HG02798 (cell line): ENCODE data around the gene TXNDC11.

Experiments used
- ATAC-seq: cut with Tn5 transposase; IDR thresholded peaks from one replicate; pipeline ENCODE4 v1.9.1; 2021; ENCODE audit warnings: mild to moderate bottlenecking; ENCODE audit not compliant: unreplicated experiment, poor library complexity

Gene TXNDC11

DNA sequence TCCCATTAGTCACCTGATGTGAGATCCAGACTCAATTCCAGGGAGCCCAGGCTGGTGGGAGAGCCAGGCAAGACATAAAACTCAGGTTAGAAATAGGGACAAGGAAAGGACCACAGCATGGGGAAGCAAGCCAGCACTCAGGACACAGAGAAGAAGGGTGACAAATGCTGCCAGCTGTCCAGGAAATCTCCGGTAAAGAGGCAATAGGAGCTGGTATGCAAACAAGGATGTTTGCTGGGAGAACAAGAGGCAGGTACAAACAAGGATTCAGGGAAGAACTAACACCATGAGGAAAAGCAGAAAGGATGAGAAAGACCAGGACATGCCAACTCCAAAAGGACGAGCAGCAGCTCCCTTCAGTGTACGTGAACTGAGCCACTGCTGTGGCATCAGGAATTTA, 10.2 kb upstream of the TXNDC11 start:
- ATAC-seq, result no peak

DNA sequence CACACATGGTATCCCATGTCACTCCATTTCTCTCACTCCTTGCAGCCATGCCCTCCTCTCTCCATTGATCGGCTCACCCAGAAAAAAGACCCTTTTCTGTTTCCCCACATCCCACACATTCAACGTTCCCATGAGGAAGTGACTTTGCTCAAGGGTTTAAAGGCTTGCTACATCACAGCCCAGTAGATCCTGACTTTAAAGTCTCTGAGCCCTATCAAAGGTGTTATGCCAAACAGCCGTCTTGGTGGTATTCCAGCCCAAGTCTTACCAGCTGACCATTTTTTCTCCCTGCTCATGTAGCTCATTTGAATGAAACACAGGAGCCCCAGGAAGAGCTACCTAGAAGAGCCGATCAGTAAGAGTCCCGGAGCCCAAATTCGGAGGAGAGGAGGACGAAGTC, 7.4 kb upstream of the TXNDC11 start:
- no peak for ATAC-seq

DNA sequence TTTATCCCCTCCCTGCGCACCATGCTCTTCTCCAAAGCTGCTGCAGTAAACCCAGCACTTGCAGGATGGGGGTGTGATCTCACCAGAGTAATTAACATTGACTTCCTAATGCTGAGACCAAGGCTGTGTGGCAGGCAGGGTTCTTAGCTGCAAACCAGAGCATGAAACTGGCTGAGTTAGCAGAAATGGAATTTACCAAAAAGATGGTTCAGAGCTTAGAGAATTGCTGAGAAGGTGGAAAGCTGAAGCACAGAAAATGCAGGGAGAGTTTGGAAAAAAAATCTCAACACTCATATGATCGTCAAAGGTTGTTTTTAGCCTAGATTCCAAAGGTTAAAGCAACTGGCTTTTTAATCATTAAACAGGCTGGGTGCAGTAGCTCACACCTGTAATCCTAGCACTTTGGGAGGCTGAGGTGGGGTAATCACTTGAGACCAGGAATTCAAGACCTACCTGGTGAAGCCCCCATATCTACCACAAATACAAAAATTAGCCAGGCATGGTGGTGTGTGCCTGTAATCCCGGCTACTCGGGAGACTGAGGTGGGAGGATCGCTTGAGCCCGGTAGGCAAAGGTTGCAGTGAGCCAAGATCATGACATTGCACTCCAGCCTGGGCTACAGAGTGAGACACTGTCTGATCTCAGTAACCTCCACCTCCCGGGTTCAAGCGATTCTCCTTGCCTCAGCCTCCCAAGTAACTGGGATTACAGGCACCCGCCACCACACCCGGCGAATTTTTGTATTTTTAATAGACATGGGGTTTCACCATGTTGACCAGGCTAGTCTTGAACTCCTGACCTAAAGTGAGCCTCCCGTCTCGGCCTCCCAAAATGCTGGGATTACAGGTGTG, 6.0 kb upstream of the TXNDC11 start:
- ATAC-seq, result no peak

DNA sequence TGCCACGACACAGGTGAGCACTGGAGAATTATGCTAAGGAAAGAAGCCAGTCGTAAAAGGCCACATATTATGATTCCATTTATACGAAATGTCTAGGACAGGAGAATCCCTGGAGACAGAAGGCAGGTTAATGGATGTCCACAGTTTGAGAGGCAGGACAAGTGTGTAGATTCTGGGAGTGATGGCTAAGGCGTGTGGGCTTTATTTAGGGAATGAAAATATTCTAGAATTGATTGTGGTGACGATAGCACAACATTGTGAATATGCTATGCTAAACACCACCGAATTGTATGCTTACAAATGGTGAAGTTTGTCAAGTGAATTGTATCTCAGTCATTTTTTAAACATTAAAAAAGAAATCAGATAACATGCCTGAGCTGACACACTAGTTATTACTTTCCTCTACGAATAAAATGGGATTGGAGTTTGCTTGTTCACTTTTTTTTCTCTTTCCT, 5.3 kb upstream of the TXNDC11 start:
- no peak for ATAC-seq

DNA sequence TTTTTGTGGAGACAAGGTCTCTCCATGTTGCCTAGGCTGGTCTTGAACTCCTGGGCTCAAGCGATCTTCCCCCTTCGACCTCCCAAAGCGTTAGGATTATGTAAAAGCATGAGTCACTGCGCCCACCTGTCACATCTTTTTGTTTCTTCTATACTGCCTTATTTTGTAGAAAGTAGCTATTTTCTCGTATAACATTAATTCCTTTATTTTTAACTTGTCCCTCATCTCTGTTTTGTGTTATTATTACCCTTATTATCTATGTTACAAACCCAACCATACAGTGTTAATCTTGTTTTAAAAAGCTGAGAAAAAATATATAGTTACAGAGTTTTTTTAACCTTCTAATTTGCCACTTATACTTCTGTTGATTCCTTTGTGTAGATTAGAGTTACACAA, 1.4 kb upstream of the TXNDC11 start:
- ATAC-seq, result no peak

DNA sequence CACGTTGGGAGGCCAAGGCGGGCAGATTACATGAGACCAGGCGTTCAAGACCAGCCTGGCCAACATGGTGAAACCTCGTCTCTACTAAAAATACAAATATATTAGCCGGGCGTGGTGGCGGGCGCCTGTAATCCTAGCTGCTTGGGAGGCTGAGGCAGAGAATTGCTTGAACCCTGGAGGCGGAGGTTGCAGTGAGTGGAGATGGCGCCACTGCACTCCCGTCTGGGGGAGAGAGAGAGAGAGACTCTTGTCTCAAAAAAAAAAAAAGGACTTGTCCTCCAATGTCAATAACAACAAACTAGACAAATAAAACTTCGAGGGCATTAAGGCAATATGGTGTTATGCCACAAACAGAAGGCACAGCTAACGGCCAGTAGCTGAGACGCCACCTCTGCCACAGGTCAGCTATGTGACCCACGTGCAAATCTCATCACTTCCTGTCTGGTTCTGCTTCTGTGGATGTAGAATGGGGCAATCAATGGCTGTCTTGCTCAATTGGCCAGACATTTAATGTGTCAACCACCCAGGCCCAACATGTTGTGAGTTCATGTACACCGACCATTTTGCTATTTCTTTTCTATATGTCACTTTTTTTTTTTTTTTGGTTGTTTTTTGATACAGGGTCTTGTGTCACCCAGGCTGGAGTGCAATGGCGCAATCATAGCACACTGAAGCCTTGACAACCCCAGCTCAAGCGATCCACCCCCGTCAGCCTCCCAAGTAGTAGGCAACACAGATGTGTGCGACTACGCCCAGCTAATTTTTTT, 834 bp upstream of the TXNDC11 start:
- ATAC-seq, result no peak

DNA sequence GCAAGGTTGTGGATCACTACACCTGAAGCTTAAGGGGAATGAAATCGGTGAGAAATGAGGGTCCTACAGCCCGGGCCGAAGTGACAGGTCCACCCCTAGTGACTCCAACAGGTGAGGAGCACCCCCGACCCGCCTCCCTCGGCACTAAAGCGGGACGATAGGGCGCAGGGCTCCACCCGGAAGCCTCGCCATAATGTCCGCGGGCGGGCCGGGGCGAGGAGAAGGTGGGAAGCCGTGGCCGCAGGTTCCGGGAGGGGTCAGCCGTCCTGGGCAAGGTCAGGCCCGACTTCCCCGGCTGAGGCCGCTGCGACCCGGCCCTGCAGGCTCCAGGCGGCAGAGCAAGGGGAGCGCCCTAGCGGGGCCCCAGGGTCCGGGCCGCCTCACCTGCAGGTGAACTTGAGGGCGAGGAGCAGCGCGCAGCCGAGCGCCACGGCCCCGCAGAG, 543 bp downstream of the TXNDC11 start:
- ATAC-seq, result peak; percentile 24

DNA sequence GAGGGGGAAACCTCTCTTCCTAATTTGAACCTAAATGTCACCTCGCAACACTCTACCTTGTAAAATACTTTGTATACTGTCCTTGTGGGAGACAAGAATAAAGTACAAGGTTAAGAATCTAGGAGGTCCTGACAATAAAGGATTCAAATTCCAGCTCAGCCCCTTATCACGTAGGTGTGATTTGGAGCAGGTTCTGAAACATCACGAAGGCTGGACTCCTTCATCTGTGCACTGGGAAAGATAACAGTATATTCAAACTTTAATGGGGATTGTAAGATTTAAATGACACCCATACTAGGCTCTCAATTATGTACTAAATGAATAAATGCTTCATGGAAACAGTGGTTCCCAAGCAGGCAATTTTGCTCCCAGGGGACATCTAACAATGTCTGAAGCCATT, 2.1 kb downstream of the TXNDC11 start:
- ATAC-seq, result no peak

DNA sequence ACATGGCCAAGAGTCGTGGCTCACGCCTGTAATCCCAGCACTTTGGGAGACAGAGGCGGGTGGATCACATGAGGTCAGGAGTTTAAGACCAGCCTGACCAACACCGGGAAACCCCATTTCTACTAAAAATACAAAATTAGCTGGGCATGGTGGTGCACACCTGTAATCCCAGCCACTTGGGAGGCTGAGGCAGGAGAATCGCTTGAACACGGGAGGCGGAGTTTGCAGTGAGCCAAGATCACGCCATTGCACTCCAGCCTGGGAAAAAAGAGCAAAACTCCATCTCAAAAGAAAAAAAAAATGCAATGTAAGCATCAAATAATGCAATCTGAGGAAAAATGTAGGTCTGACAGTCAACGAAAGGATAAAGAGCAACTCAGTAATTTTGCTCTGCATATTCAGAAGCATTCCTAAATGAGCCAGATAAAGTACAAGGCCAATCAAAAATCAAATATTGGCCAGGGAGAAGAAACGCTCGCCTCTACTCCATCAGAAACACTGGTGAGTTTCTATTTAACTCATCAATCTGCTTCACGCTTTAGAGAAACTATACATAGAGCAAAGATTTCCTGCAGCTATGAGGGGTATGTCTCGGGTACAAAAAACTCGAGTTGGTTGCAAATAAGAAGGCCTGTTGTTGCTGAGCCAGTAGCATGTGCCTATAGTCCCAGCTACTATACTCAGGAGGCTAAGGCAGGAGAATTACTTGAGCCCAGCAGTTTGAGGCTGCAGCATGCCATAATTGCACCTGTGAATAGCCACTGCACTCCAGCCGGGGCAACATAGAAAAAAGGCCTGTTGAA, 3.7 kb downstream of the TXNDC11 start:
- ATAC-seq, result no peak

DNA sequence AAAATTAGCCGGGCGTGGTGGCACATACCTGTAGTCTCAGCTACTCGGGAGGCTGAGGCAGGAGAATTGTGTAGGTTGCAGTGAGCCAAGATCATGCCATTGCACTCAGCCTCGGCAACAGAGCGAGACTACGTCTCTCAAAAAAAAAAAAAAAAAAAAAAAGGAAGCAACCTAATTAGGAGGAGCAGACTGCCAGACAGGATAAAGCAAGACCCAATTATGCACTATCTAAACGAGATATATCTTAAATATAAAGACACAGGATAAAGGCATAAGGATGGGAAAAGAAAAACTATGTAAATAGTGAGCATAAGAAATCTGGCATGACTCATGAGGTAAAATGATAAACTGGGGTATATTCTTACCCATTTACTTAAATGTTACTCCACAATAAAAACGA, 4.9 kb downstream of the TXNDC11 start:
- no peak for ATAC-seq

DNA sequence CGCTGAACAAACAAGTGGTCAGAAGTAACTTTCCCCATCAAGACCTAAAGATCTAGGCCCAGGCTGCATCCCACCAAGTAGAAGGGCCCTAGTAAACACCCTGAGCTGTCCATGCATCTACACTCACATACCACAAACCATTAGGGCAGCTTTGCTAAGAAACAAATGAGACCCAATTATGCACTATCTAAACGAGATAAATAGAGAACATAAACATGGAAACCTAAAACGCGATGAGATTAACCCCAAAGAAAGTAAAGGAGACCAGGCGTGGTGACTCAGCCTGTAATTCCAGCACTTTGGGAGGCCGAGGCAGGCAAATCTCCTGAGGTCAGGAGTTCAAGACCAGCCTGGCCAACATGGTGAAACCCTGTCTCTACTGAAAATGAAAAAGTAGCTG, 5.8 kb downstream of the TXNDC11 start:
- ATAC-seq, result no peak

DNA sequence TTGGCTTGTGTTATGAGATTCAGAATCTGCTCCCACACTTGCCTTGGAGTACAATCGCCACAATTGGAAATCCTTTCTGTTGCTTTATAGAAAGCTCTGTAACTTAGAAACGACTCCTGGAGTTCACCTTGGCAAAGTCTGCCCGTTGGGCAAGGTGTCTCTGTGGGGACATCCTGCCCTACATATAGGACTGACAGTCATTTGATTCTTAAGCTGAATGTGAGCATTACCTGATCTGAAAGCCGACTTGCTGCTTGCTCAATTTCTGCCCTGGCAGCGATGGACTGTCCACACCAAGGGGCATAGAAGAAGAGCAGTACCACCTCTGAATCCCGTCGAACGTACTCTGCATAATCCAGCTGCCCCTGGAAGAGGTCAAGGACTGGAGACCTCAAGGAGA, 6.9 kb downstream of the TXNDC11 start:
- no peak for ATAC-seq

DNA sequence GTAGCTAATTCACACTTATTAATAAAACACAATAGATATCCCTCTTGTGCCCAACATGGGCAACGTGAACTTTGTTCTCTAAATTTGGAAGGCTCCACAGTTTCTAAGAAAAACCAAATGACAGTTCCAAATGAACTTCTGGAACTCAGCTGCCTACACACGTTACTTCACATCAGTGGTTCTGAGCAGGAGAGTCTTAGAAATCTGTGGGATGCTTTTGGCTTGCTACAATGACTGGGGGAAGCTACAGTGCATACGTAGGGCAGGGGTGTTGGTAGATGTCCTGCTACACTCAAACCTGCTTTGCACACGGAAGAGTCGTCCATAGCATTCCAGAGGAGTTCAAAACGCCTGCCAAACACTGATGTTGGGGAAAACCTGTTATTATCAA, 8.0 kb downstream of the TXNDC11 start:
- no peak for ATAC-seq

DNA sequence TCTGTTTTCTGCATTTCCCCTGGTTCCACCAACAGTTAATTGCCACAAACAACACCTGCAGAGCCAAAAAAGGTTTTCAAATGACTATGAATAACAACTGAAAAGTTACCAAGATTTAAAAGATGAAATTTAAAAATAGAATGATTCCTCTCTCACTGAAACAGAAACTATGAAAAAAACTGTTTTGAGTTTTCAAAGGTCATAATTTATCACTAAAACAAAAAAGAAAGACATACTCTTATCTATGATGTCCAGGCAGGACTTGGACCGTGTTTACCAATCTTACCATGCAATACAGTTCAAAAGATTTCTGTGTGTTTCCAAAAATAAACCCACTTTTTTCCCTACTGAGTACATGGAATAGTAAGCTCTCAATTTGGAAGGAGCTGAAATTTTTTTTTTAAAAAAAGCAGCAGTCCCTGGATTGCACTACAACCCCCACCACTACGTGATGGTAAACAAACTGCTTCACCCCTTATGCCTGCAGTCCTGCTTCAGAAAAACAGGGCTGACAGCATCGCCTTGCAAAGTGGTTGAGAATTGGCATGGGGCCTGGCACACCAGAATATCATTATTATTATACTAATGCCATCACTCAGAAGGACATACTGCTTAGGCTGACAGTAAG, 8.5 kb downstream of the TXNDC11 start:
- peak; percentile 44 for ATAC-seq

DNA sequence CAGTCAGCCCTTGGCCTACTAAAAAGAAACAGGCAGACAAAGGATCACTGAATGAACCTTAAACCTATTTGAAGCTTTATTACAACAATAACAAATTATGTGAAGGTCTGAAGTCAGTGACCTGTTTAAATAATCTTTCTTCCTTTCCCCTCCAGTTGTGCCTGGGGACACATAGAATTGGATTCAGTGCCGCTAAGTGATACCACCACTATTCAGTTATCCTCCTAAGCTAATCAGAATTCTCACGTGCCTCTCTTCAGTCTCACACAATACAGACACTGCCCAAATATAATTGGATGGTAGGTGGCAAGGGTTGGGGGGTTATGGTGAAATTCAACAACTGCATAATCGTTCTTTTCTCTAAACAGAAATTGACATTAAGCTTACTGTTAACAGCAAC, 11.4 kb downstream of the TXNDC11 start:
- ATAC-seq, result no peak

DNA sequence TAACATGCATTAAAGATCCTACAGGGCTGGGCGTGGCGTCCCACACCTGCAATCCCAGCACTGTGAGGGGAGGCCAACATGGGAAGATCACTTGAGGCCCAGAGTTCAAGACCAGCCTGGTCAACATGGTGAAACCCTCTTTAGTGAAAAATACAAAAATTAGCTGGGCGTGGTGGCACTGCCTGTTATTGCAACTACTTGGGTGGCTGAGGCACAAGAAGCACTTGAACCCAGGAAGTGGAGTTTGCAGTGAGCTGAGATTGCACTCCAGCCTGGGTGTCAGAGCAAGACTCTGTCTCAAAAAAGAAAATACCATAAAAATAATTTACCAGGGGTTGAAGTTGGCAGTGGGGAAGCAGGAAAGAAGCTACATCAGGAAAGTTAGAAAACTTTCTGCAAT, 12.9 kb downstream of the TXNDC11 start:
- ATAC-seq, result no peak

DNA sequence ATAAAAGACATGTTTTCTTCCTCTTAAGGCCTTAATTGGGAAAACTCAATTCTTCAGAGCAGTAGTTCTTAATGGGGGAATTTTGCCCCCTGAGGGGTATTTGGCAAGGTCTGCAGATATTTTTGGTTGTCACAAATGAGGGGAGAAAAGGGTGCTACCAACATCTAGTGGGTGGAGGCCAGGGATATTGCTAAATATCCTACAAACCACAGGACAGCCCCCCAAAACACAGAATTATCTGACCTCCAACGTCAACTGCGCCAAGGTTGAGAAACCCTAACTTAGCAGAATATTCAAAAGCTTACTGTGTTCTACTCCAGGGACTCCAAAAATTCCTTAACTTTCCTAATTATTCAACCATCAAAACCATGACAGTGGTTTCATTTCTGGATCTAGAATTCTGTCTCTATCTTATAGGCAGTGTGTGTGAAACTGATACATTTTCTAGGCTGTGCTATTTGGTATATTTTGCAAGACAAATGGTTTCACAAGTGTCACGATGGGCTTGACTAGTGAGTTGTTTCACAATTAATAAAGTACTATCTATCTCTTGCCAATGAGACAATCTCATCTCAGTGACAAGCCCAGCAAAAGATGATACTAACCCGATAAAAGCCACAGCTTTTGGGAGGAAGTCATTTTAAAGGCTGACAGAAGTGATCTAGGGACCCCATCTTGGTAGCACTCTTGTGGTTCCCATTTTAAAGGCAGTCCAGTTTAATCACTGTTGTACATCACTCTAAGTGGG, 14.7 kb downstream of the TXNDC11 start:
- no peak for ATAC-seq

DNA sequence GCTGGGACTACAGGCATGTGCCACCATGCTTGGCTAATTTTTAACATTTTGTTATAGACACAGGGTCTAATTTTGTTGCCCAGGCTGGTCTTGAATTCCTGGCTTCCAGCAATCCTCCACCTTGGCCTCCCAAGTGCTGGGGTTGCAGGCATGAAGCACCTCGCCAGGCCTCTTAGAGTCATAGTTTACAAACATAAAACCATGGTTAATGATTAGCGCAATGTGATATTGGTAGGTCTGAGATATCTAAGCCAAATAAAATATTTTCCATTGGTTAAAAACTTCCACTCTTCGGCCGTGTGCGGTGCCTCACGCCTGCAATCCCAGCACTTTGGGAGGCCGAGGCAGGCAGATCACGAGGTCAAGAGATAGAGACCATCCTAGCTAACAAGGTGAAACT, 16.6 kb downstream of the TXNDC11 start:
- ATAC-seq, result no peak

DNA sequence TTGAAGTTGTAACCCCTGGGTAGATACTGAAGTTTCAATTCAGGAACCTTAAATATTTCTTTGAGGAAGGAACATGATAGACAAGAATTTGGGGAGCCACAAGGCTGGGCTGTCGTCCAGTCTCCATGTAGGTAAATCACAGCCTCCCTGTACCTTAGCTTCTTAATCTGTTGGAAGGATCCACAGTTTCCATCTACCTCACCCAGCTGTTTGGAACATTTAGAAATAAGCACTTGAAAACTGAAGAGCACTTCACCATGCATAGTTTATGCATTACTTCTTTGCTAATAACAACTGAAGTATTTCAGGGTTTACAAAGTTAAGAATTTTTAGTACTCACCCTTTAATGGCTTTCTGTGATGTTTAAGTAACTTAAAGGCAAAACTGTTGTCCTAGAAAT, 17.2 kb downstream of the TXNDC11 start:
- ATAC-seq, result no peak

DNA sequence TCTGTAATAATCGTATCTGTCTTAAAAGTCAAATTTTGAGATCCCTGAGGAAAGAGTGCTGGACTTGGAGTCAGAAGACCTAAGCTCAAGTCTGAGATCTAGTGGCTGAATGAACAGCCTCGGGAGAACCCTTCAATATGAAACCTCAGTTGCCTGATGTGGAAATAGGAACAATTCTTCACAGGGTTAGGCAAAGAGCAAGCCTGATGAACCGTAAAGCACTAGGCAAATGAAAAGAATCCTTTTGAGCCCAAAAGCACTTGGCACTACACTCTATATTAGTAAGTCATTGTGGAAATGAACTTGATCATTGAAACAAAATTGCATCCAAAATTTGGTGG, 20.2 kb downstream of the TXNDC11 start:
- ATAC-seq, result no peak
